Colon (tissue), 2 donors: ENCODE results near the gene DUS1L.

ENCODE experiments used
- FAIRE-seq: peaks from 2 replicates; lab custom pipeline; 2012; peaks lifted over from hg19 to GRCh38; lab: Jason Lieb, UNC
- donor health status: control.
- donor health status: control.

DUS1L gene

DNA sequence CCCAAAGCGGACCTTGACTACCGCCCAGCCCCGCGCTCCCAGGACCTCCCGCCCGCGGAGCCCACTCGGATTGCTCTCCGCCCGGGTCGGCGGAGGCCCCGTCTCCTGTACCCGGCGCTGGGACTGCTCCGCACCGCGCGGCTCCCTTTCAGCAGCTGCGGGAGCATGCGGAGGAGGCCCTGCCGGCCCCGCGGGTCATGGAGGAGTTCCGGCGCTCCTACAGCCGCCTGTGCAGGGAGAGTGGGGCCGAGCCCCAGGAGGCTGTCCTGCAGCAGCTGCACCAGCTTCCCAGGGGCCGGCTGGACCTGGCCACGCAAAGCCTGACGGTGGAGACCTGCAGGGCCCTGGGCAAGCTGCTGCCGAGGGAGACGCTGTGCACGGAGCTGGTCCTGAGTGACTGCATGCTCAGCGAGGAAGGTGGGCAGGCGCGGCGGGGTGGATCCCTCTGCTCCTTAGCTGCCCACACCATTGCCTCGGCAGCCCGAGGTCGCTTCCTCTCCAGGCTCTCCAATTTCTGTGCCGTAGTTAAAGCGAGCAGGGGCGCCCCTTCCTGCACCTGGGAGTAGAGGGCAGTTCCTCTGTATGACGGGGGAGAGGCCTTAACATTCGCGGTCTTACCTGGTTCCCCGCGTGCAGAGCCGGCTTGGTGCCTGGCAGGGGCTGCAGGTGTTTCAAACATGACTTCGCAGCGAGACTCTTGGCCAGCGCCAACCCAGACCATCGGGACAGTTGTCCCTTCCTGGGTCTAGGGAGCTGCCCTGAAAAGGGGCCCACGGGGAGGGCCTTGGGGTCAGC, 42.0 kb downstream of the DUS1L start:
- no peak for FAIRE-seq

- FAIRE-seq: peak; percentile 82
These were observed 42.6 kb downstream of the DUS1L start, which contains the start of gene LRRC45 for GRCh38 chr17:82022981-82023446. TSS of gene LRRC45 (plus strand) at chr17:82023305. CDS start at chr17:82023644, 339 bp downstream.

DNA sequence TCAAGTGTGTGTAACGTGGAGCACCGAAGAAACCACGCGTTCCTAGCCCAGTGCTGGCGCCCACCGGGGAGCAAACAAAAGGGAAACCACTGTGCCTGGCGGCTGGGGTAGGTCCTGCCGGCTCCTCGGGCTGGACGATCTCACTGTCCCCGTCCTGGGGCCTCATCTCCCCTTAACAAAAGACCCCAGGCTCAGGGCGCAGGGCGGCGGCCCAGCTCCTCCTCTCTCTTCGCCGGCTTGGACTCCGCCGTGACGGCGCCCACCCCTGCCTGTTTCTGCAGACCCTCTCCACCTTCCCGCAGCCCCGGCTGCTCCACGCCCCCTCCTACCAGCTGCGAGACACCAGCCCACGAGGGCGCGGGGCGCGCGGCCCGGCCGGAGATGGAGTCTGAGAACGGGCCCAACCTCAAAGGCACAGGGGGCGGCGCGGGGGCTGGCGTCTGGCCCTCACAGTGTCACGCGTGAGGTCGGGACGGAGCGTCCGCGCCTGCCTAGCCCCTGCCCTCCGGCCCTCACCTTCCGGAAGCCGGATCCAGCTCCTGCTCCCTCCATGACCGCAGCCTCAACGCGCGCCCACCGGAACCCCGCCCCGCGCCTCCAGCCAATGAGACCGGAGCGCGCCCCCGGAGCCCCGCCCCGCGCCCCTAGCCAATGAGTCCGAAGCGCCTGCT, 43.2 kb downstream of the DUS1L start, which contains the start of gene CENPX:
Gene CENPX (minus strand): TSS at position 569 of the 671 bp plus-strand sequence. CDS start 17 bp downstream, at position 552.
- FAIRE-seq: no peak

- no peak for FAIRE-seq
These were observed 43.7 kb downstream of the DUS1L start for GRCh38 chr17:82021900-82022309.

DNA sequence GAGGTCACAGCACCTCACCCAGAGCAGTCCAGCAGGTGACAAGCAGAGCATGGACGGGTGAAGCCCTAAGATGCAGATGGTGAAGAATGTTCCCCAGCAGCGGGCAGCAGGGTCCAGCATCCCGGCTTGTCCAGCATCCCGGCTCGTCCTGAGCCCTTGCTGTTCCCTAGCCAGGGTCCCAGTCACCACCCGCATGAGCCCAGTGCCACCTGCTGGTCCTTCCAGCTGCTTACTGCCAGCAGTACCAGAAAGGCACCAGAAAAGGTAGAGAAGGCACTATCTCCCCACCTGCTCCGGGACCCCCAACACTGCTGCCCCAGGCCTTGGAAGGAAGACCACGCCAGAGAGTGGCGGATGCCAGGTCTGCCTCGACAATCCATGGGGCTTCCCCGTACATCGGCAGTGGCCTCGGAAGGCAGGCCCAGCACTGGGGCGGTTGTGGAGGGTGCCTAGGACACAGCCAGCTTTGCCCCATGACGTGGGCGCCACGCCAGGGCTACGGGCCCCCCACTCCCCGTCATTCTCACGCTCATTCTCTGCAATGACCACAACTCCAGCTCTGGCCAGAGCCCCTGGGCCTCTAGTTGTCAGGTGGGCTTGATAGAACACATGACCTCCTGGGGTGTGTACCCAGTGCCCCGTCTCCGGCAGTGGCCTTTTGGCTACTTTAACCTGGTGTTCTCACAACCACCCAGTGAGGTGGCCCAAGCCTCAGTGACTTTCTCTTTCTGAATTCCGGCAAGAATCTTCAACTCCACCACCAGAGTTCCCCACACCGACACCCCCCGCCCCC, 44.3 kb downstream of the DUS1L start:
- FAIRE-seq: no peak

DNA sequence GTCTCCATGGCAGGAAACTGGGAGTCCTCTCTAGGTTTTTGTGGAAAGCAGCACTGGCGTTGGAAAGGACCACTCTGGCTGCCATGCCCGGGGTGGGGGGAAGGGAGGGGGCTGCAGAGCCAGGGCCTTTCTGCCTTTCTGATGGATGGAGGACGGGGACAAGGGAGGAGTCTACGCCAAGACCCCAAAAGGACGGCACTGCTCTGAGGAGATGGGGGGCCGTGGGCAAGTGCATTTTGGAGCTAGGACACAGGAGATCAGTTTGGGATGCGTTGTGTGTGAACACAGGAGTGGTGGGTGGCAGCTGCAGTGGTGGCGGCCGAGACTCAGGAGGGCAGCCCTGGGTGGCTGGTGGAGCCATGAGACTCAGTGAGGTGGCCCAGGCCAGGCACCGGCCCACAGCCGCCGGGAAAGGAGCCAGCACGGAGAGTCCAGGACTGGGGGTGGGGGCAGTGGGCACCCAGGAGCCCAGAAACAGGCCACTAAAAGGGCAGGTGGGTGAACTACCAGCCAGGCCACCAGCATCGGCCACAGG, 45.0 kb downstream of the DUS1L start:
- FAIRE-seq: no peak

DNA sequence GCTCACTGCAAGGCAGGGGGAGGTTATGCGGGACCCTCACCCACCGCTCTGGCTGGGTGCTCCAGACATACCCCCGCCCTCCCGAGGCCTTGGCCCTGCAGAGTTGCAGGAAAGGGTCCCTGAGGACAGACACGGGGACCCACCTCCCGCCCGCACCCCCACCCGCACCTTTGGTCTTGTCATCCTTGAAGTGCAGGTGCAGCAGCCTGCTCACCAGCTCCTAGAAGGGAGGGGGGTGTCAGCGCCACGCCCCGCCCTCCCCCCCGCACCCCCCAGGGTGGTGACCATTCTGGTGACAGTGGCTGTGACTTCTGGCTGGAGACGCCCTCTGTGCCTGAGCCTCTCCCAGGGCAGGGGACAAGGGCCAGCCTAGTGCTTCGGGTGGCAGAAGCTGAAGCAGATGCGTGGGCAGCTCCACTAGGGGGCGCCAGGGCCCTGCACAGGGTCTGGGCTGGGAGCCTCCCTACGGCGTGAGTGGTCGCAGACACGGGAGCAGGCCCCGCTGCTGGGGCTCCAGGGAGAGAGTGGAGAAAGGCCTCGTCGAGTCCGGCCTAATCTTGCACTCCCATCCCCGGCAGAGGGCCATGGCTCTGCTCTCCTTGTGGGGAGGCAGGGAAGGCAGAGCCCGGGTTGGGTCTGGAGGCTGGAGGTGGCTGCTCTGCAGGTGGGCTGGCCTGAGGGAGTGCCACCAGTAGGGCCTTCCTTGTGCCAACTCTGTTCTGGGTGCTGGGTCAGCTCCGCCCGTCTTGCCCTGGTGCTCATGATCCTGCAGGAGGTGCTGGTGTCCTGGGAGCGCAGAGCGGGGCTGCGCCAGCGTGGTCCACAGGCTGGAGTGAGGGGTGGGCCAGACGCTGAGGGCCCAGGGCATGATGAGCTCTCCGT, 45.7 kb downstream of the DUS1L start:
- FAIRE-seq: no peak

DNA sequence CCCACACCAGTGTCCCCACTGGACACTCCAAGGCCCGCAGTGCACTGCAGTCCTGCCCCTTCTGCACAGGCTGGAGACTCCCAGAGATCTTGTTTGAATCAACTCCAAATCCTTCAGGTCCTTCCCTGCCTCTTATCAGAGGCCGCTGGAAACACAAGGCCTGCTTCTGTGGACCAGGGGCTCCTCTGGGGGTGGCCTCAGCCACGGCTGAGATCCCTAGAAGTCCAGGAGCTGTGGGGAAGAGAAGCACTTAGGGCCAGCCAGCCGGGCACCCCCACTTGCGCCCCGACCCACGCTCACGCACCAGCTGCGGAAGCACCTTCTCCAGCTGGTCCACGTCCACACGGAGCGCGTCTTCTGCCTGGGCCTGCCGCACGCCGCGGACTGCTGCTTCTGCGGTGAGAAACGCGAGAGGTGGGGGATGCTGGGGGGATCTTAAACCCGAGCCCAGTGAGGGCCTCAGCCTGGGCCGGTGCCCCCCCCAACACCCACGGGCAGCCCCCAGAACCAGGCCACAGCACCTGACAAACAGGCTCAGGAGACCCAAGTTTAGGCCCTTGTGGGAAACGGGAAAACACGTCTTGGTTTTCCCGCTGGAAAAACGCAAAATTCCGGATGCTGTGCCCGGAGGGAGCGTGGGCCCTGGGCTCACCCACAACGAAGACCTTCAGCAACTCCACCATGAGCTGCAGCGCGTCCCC, 46.5 kb downstream of the DUS1L start:
- FAIRE-seq: no peak

DNA sequence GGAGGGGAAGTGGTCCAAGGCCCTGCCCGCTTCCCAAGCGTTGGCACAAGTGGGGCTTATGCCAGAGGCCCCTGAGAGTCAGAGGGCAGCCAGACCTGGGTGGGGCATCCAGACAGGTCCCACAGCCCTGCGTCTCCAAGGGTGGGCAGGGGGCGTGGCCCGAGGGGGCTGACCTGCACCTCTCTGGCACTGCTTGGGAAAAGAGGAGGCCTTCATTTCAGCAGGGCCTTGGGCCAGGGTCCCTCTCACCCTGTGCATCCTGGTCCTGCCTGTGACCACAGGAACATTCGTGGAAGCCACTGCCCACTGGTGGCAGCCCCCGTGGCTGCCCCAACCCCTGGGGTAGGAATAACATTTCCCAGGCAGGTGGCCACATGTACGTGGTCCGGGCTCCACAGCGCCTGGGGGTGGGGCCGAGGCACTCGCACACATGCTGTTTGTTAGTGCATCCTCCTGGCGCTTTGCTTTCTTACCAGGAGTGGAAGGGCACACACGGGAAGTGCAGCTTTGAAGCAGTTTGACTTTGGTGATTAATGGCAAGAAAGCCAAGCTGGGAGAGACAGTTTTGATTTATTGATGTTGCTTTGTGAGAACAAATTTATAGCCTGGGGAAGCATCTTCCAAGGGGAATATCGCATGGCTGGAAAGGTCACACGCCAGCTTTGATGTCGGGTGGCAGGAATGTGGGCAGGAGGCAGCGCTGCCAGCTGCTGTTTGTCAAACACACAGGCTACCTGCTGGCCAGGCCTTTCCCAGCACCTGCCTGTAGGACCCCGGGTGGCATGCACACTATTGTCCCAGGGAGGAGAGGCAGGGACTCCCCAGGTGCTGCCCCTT, 47.2 kb downstream of the DUS1L start:
- no peak for FAIRE-seq

DNA sequence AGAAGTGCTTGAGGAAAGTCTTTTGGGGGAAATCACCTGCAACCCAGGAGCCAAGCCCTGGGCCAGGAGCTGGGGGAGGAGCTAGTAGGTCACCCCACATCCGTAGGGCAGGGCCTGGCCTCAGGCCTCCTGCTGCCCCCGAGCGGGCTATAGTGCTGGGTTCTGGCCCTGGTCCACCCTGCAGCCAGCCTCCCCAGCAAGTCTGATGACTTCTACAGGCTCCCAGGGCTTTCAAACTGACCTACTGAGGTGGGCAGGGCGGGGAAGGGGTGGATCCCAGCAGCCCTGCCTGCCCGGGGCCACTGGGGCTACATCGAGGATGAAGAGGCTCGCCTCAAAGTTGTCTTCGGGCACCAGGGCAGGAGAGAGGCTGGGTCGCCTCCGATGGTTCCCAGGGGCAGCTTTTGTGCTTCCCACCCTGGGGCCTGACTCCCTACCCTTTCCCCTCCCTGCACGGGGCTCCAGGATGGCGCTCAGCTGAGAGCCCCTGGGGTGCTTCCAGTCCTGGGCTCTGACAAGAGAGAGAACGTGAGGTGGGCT, 47.9 kb downstream of the DUS1L start:
- FAIRE-seq: no peak

DNA sequence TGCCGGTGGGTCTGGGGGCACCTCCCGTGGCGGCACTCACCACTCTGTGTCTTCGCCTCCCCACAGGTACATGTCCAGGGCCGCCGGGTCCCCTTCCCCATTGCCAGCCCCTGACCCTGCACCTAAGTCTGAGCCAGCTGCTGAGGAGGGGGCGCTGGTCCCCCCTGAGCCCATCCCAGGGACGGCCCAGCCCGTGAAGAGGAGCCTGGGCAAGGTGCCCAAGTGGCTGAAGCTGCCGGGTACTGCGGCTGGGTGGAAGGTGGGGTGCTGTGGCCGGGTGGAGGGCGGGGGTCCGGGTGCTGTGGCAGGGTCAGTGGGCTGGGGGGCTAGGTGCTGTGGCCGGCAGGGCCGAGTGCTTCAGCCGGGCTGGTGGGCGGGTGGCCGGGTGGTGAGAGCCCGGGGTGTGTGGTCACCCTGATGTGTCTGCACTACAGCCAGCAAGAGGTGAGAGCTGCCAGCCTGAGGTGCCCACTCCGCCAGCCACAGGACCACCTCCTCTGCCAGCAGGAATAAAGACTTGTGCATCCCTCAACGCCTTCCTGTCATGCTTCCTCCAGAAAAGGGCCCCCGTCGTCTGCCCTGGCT, 48.6 kb downstream of the DUS1L start:
- FAIRE-seq: no peak

DNA sequence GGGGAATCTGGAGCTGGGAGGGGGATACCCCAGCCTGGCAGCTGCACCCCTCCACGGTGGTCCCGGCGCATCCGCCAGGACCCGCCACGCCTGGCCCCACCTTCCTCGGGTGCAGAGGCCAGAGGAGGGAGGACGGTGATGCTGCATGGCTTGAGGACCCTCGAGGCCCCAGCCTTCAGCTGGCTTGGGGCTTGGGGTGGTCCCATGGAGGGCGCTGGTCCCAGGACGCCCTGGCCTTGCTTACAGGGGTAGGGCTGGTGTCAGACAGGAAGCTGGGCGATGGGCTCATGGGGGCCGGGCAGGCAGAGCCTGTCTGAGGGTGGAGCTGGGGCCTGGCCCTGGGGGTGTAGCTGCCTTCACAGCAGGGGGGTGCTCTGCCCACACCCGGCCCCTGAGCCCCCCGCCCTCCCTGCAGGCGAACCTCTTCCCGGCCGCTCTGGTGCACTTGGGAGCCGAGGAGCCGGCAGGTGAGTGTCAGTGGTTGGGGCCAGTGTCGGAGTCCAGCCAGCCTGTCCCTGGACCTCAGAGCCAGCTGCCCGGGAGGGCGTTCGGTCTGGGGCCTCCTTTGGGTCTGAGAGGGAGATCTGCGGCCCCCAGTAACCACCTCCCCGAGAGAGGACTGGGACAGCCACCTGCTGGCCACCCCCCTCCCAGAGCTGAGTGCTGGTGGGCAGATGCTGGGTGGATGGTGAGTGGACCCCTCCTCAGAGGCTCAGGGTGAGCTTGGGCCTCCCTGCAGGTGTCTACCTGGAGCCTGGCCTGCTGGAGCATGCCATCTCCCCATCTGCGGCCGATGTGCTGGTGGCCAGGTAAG, 49.3 kb downstream of the DUS1L start:
- FAIRE-seq: no peak

GRCh38 chr17:82015311-82015971, 50.2 kb downstream of the DUS1L start:
- no peak for FAIRE-seq

DNA sequence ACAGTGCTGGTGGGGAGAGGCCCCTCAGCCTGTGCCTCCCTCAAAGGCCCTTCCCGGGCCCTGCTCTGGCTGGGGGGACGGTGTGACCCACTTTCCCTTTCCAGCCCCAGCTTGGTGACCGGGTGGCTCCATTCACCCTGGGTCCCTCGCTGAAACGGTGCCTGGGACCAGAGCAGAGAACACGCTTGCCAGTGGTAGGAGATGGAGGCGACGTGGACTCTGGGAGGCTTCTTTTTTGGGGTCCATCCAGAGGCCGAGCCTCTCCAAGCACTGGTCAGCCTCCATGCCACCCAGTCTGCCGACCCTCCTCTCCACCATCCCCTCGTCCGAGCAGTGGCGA, 50.7 kb downstream of the DUS1L start:
- no peak for FAIRE-seq

- FAIRE-seq: no peak
These were observed 51.2 kb downstream of the DUS1L start for GRCh38 chr17:82014432-82014831.

GRCh38 chr17:82013772-82014321, 51.8 kb downstream of the DUS1L start:
- no peak for FAIRE-seq

GRCh38 chr17:82013341-82013740, 52.3 kb downstream of the DUS1L start:
- no peak for FAIRE-seq
